OCI-LY7 (cell line): ENCODE data around the gene MSL3B.

Experiments used
- CTCF ChIP-seq: fragments of 200-600 bp; sonication (generic); conservative IDR thresholded peaks from 2 replicates; pipeline ENCODE4 v1.5.1; 2014; ENCODE audit warnings: mild to moderate bottlenecking, antibody characterized with exemption, low read length, moderate library complexity, mixed read lengths
- EZH2phosphoT487 ChIP-seq: fragments of 200-600 bp; sonication (generic); IDR thresholded peaks from 2 replicates; pipeline ENCODE4 v1.6.1; 2018; ENCODE audit warnings: low read depth, borderline replicate concordance, mild to moderate bottlenecking, mixed run types, antibody characterized with exemption, low read length, moderate library complexity, mixed read lengths

GRCh38 chr2:233818639-233819621 is 49.3 kb downstream of the MSL3B start:
- no peak for TF ChIP-seq CTCF
- no peak for TF ChIP-seq EZH2phosphoT487
